Fibroblast of pulmonary artery (primary cell): ENCODE measurements around the gene PBX2.

Source experiments
- DNase-seq: peaks from one replicate; pipeline ENCODE4 v3.0.0-alpha.2; 2010; ENCODE audit warnings: low read depth
- H3K4me3 ChIP-seq: replicated peaks from 2 replicates; pipeline ENCODE4 v1.5.1; 2011; ENCODE audit warnings: low read depth, mild to moderate bottlenecking, control low read depth, low read length, moderate library complexity
- CTCF ChIP-seq: IDR thresholded peaks from 2 replicates; pipeline ENCODE4 v1.5.1; 2011; ENCODE audit warnings: mild to moderate bottlenecking, control low read depth, low read length, inconsistent platforms; ENCODE audit errors: missing control alignments

Gene PBX2

DNA sequence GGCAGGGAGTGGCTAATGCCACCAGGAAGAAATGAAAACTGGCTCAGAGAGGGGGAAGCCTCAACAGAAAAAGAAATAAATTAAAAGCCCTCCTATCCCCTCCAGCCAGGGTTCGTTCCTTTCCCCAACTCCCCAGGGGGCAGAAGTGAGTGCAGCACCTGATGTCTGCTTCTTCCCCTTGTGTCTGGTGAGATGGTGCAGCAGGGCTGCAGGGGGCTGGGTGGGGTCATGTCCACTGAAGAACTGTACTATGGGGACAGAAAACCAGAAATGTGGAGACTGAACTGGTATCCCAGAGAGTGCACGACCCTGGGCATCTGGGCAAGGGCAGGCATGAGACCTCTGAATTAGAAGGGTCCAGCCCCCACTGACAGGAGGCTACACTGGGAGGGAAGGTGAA, 21.7 kb downstream of the PBX2 start:
- no peak for DNase-seq

GRCh38 chr6:32167761-32168262, 22.2 kb downstream of the PBX2 start:
- no peak for TF ChIP-seq CTCF
- H3K4me3 ChIP-seq: no peak overlapping the region

More for the DNA sequence above, 21.7 kb downstream of the PBX2 start:
- no peak for TF ChIP-seq CTCF
- H3K4me3 ChIP-seq: no peak overlapping the region

GRCh38 chr6:32167154-32167760, 22.7 kb downstream of the PBX2 start:
- no peak for TF ChIP-seq CTCF
- no peak overlapping the region for H3K4me3 ChIP-seq
- no peak for DNase-seq

More at GRCh38 chr6:32167761-32168262, 22.2 kb downstream of the PBX2 start:
- no peak for DNase-seq

DNA sequence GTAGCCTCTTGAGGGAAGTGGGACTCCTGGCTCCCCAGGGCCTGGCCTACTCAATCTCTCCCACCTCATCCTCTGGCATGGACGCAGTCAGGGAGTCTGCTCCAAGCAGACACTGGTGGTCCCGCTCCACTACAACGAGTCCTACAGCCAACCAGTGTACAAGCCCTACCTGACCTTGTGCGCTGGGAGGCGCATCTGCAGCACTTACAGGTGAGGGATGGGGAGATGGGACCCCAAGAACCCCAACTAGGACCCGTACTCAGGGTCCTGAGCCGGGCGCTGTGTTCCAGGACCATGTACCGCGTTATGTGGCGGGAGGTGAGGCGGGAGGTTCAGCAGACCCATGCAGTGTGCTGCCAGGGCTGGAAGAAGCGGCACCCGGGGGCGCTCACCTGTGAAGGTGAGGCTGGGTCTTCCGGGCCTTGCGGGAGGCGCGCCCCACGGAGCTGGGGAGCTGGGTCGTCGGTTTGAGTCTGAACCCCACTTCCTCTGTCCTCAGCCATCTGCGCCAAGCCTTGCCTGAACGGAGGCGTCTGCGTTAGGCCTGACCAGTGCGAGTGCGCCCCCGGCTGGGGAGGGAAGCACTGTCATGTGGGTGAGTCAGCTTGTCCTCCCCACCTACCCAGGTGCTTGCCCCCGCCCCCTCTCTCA, 23.5 kb downstream of the PBX2 start:
- DNase-seq: no peak
- TF ChIP-seq CTCF: no peak
- H3K4me3 ChIP-seq: no peak overlapping the region

DNA sequence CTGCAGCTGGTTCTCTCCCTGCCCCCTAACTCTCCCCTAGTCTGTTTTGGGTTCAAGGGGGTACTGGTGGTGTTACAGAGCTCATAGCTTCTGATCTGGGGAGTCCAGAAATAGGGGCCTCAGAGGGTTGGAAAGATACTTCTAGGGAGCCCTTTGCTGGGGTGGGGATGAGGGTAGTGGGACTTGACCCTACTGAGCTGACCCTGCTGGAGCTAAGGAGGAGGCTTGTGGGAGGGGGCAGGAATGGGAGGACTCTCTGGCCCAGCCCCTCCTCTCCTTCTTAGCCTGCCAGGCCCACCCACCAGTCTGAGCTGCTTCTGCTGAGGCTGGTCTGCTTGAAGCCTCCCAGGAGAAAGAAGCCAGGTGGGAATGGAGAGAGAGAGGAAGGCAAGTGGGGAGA, 25.7 kb downstream of the PBX2 start, which contains the start of gene EGFL8:
Gene EGFL8, plus strand, starts transcription at position 301 of the 400 bp plus-strand sequence. CDS start 1,571 bp downstream, outside the sequence.
- no peak for DNase-seq
- H3K4me3 ChIP-seq: no peak within 1 kb of the TSS
- TF ChIP-seq CTCF: no peak

GRCh38 chr6:32163559-32164258, 26.3 kb downstream of the PBX2 start:
- TF ChIP-seq CTCF: no peak
- no peak overlapping the region for H3K4me3 ChIP-seq
- no peak for DNase-seq
